Immature natural killer cell (primary cell): ENCODE data around the gene PTRH2. TPM values are rescaled to one million over a fixed set of nuclear protein-coding genes. Genes with fewer than 3 reads are reported as not detected.

Source experiments
- DNase-seq, 3 donors: peaks; one replicate each; pipeline ENCODE4 v3.0.0; 2022; ENCODE audit warnings: mixed read lengths in 1 of 3
- H3K27ac Mint-ChIP-seq, 6 donors: one replicate each; pipeline ENCODE4 v1.8.0; 2020; ENCODE audit warnings: mixed read lengths in 6 of 6, mild to moderate bottlenecking in 5 of 6, inconsistent platforms in 4 of 6, moderate library complexity in 3 of 6
- H3K27me3 Mint-ChIP-seq, 3 donors: one replicate each; pipeline ENCODE4 v1.8.0; 2020 to 2021; ENCODE audit warnings: low read depth in 3 of 3, mild to moderate bottlenecking in 3 of 3, mixed read lengths in 3 of 3, moderate library complexity in 3 of 3, inconsistent platforms in 1 of 3
- H3K36me3 Mint-ChIP-seq, 3 donors: one replicate each; pipeline ENCODE4 v1.8.0; 2020; ENCODE audit warnings: mixed read lengths in 3 of 3, inconsistent platforms in 2 of 3, mild to moderate bottlenecking in 2 of 3
- H3K4me1 Mint-ChIP-seq, 2 donors: one replicate each; pipeline ENCODE4 v1.8.0; 2020; ENCODE audit warnings: inconsistent platforms in 2 of 2, mild to moderate bottlenecking in 2 of 2, mixed read lengths in 2 of 2, moderate library complexity in 1 of 2
- H3K4me3 Mint-ChIP-seq, 5 donors: one replicate each; pipeline ENCODE4 v1.8.0; 2020; ENCODE audit warnings: mild to moderate bottlenecking in 5 of 5, mixed read lengths in 5 of 5, inconsistent platforms in 3 of 5, moderate library complexity in 3 of 5
- H3K9me3 Mint-ChIP-seq, 6 donors: one replicate each; pipeline ENCODE4 v1.8.0; 2020; ENCODE audit warnings: mild to moderate bottlenecking in 6 of 6, mixed read lengths in 6 of 6, inconsistent platforms in 4 of 6, moderate library complexity in 3 of 6
- polyA plus RNA-seq, 3 donors: library from polyadenylated mRNA; unstranded; fragments of 300-500 nt; fragmentation: Illumina TruSeq; gene quantifications; one replicate each; pipeline ENCODE4 v1.2.3, GENCODE V29; 2021

The PTRH2 gene
- polyA plus RNA-seq, 3 donors from 2014 or later = 6.0 to 20.7 (median 13.5) TPM

GRCh38 chr17:59707971-59708430, 771 bp upstream of the PTRH2 start:
- peaks cover 4 to 17% (median 9%) of the 10 kb centered on the region in 3 donors for H3K27me3 Mint-ChIP-seq
- H3K9me3 Mint-ChIP-seq = no peaks in the 10 kb centered on the region
- DNase-seq = no peak

GRCh38 chr17:59702304-59702703, 4.9 kb downstream of the PTRH2 start:
- Mint-ChIP-seq H3K27me3 (peaks cover 1 to 9% (median 4%) of the 10 kb centered on the region in 3 donors), H3K27ac (peak overlapping the region in 2 of 6 donors; percentile 15 to 18), H3K9me3 (no peaks in the 10 kb centered on the region), H3K36me3 (peaks cover 3 to 11% (median 11%) of the 10 kb centered on the region in 3 donors), H3K4me1 (peaks cover 46 to 81% of the 10 kb centered on the region in 2 donors), H3K4me3 (no peak overlapping the region)
- no peak for DNase-seq

More at GRCh38 chr17:59707971-59708430, 771 bp upstream of the PTRH2 start:
- Mint-ChIP-seq H3K36me3 (peaks cover 0 to 4% (median 0%) of the 10 kb centered on the region in 3 donors), H3K4me1 (peaks cover 54 to 83% of the 10 kb centered on the region in 2 donors), H3K27ac (peak overlapping the region; percentile 96 to 100 (median 99)), H3K4me3 (peak overlapping the region; percentile 95 to 100 (median 98))

DNA sequence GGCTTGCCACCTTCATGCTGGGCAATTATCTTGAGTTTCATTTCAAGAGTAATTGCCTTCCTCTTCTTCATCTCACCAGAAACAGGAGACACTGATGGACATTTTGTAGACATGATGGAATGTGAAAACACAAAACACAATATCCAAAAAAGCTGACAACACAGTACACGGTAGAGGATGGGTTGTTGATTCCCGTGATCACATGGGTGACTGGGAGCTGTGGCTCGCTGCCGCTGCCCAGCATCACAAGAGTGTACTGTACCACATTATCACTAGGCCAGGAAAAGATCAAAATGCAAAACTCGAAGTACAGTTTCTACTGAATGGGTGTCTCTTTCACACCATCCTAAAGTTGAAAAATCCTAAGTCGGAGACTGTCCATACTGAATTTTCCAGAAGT, 7.4 kb downstream of the PTRH2 start:
- no peak overlapping the region for H3K4me3 Mint-ChIP-seq
- H3K27me3 Mint-ChIP-seq = peaks cover 0 to 3% (median 0%) of the 10 kb centered on the region in 3 donors
- H3K27ac Mint-ChIP-seq = peak overlapping the region in 2 of 6 donors; percentile 12 to 53
- peaks cover 23 to 56% of the 10 kb centered on the region in 2 donors for H3K4me1 Mint-ChIP-seq
- H3K9me3 Mint-ChIP-seq = no peaks in the 10 kb centered on the region
- H3K36me3 Mint-ChIP-seq = peaks cover 5 to 19% (median 8%) of the 10 kb centered on the region in 3 donors
- no peak for DNase-seq

- H3K4me1 Mint-ChIP-seq = peaks cover 18 to 52% of the 10 kb centered on the region in 2 donors
These were observed 8.0 kb downstream of the PTRH2 start for GRCh38 chr17:59699218-59699617.

DNA sequence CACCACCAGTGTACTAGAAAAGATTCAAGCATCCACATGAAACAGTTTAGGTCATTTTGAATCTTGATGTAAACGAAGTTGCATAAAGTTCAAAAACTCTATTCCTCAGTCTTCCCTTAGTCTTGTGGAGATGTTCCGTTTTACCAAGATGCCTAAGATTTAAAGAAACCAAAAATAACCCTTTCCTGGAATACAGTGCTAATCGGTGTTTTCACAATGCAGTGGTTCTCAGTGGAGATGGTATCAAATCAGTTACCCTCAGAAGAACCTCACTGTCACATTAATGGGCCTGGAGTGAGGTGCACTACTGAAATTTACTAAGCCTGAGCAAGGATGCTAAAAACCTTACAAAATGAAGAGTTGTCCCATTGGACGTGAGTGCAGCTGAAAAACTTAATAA, 9.1 kb downstream of the PTRH2 start:
- peaks cover 0 to 5% (median 0%) of the 10 kb centered on the region in 3 donors for H3K27me3 Mint-ChIP-seq
- peaks cover 8 to 24% (median 10%) of the 10 kb centered on the region in 3 donors for H3K36me3 Mint-ChIP-seq
- H3K9me3 Mint-ChIP-seq = no peaks in the 10 kb centered on the region
- peak overlapping the region in 3 of 6 donors; percentile 44 to 75 (median 60) for H3K27ac Mint-ChIP-seq
- DNase-seq = no peak
- H3K4me1 Mint-ChIP-seq = peaks cover 16 to 47% of the 10 kb centered on the region in 2 donors
- no peak overlapping the region for H3K4me3 Mint-ChIP-seq

More at GRCh38 chr17:59699218-59699617, 8.0 kb downstream of the PTRH2 start:
- Mint-ChIP-seq H3K4me3 (no peak overlapping the region), H3K27me3 (peaks cover 0 to 3% (median 0%) of the 10 kb centered on the region in 3 donors), H3K36me3 (peaks cover 8 to 24% (median 10%) of the 10 kb centered on the region in 3 donors), H3K9me3 (no peaks in the 10 kb centered on the region), H3K27ac (peak overlapping the region in 1 of 6 donors; percentile 22)
- no peak for DNase-seq

GRCh38 chr17:59696682-59697277, 10.4 kb downstream of the PTRH2 start:
- H3K36me3 Mint-ChIP-seq = peaks cover 9 to 26% (median 10%) of the 10 kb centered on the region in 3 donors
- peaks cover 0 to 5% (median 0%) of the 10 kb centered on the region in 3 donors for H3K27me3 Mint-ChIP-seq
- H3K4me3 Mint-ChIP-seq = no peak overlapping the region
- peak overlapping the region in 5 of 6 donors; percentile 27 to 67 (median 40) for H3K27ac Mint-ChIP-seq
- no peaks in the 10 kb centered on the region for H3K9me3 Mint-ChIP-seq
- DNase-seq = no peak
- H3K4me1 Mint-ChIP-seq = peaks cover 12 to 38% of the 10 kb centered on the region in 2 donors

- H3K4me1 Mint-ChIP-seq = peaks cover 12 to 37% of the 10 kb centered on the region in 2 donors
- H3K4me3 Mint-ChIP-seq = no peak overlapping the region
- no peak for DNase-seq
- H3K36me3 Mint-ChIP-seq = peaks cover 10 to 30% (median 12%) of the 10 kb centered on the region in 3 donors
- H3K9me3 Mint-ChIP-seq = no peaks in the 10 kb centered on the region
- H3K27me3 Mint-ChIP-seq = peaks cover 0 to 5% (median 0%) of the 10 kb centered on the region in 3 donors
- H3K27ac Mint-ChIP-seq = peak overlapping the region in 1 of 6 donors; percentile 67
These were observed 11.1 kb downstream of the PTRH2 start for GRCh38 chr17:59695945-59696681.

DNA sequence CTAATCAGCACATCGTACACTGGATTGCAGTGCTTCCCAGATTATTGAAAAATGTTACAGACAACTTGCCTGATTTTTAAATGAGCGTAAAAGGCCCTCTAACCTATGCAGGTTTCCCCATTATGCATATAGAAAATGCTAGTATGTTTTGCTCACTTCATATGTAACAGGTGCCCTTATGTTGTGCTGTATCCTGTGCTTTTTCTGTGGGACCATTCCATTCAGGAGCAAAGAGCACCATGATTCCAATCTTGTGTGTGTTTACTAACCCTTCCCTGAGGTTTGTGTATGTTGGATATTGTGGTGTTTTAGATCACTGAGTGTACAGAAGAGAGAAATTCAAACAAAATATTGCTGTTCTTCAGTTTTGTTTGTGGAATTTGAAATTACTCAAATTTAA, 12.9 kb downstream of the PTRH2 start:
- Mint-ChIP-seq H3K4me1 (peaks cover 5 to 23% of the 10 kb centered on the region in 2 donors), H3K36me3 (peaks cover 14 to 34% (median 18%) of the 10 kb centered on the region in 3 donors), H3K27ac (peak overlapping the region in 3 of 6 donors; percentile 1 to 9 (median 6)), H3K9me3 (no peaks in the 10 kb centered on the region), H3K4me3 (no peak overlapping the region), H3K27me3 (peaks cover 0 to 5% (median 0%) of the 10 kb centered on the region in 3 donors)
- no peak for DNase-seq

DNA sequence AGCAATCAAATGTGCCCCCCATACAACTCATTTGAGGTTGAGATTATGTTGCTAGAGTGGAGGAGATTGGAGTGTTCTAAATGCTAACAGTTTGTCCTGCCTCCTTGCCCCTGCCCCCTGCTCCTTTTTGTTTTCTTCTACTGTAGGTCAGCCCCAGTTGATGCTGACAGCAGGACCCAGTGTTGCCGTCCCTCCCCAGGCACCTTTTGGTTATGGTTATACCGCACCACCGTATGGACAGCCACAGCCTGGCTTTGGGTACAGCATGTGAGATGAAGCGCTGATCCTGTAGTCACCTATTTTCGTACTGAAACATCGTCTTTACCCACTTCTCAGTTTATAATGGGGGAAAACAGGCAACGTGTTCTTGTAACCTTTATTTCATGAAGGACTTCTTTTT, 13.6 kb downstream of the PTRH2 start:
- Mint-ChIP-seq H3K9me3 (no peaks in the 10 kb centered on the region), H3K4me1 (peaks cover 2 to 16% of the 10 kb centered on the region in 2 donors), H3K27ac (peak overlapping the region in 3 of 6 donors; percentile 27 to 74 (median 38)), H3K4me3 (no peak overlapping the region), H3K36me3 (peaks cover 12 to 34% (median 12%) of the 10 kb centered on the region in 3 donors), H3K27me3 (peaks cover 0 to 5% (median 0%) of the 10 kb centered on the region in 3 donors)
- no peak for DNase-seq

DNA sequence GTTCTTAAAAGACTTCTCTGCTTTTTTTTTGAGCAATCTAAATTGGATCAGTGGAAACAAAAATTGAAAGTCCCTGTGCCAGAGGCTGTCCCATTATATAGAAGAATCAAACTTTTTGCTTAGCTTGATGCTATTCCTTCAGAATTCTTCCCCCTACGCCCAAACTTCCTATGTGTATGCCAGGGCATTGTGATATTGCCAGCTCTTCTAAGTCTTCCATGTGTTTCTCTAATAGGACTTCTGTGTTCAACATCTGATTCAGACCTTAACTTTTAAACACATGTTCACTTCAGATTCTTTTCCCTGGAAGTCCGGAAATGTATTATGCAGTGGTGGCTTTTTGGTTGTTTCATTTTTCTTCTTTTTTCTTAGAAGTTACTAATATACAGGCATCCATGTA, 18.7 kb downstream of the PTRH2 start:
- peaks cover 1 to 17% of the 10 kb centered on the region in 2 donors for H3K4me1 Mint-ChIP-seq
- peaks cover 0 to under 1% (median 0%) of the 10 kb centered on the region in 3 donors for H3K27me3 Mint-ChIP-seq
- H3K27ac Mint-ChIP-seq = peak overlapping the region in 5 of 6 donors; percentile 9 to 77 (median 45)
- no peak for DNase-seq
- H3K36me3 Mint-ChIP-seq = peaks cover 11 to 45% (median 35%) of the 10 kb centered on the region in 3 donors
- no peaks in the 10 kb centered on the region for H3K9me3 Mint-ChIP-seq
- no peak overlapping the region for H3K4me3 Mint-ChIP-seq

- Mint-ChIP-seq H3K27me3 (no peaks in the 10 kb centered on the region), H3K27ac (peak overlapping the region in 3 of 6 donors; percentile 9 to 77 (median 63)), H3K4me1 (peaks cover 1 to 17% of the 10 kb centered on the region in 2 donors), H3K4me3 (no peak overlapping the region), H3K9me3 (no peaks in the 10 kb centered on the region), H3K36me3 (peaks cover 11 to 48% (median 35%) of the 10 kb centered on the region in 3 donors)
- DNase-seq = no peak
These were observed 19.2 kb downstream of the PTRH2 start for GRCh38 chr17:59688008-59688407.

GRCh38 chr17:59684967-59685366, 22.3 kb downstream of the PTRH2 start:
- Mint-ChIP-seq H3K27ac (peak overlapping the region in 2 of 6 donors; percentile 0 to 14), H3K4me3 (no peak overlapping the region), H3K36me3 (peaks cover 18 to 55% (median 45%) of the 10 kb centered on the region in 3 donors), H3K4me1 (peaks cover 1 to 17% of the 10 kb centered on the region in 2 donors), H3K9me3 (no peaks in the 10 kb centered on the region), H3K27me3 (no peaks in the 10 kb centered on the region)
- DNase-seq = no peak

- Mint-ChIP-seq H3K9me3 (no peaks in the 10 kb centered on the region), H3K27ac (peak overlapping the region in 1 of 6 donors; percentile 17), H3K27me3 (no peaks in the 10 kb centered on the region), H3K4me3 (no peak overlapping the region), H3K36me3 (peaks cover 18 to 56% (median 42%) of the 10 kb centered on the region in 3 donors), H3K4me1 (peaks cover 1 to 12% of the 10 kb centered on the region in 2 donors)
- DNase-seq = no peak
These were observed 23.9 kb downstream of the PTRH2 start for GRCh38 chr17:59683283-59683682.
